Measurements from ENCODE around the gene SLC37A1. TPM values are rescaled to one million over a fixed set of nuclear protein-coding genes. Genes with fewer than 3 reads are reported as not detected.

Gene SLC37A1
- total and polyA plus RNA-seq, 9 of the 15 experiments (the other 6 are each of a cell fraction or from before 2014, with no cell fraction given) = 0.06 to 3.4 (median 0.40) TPM

DNA sequence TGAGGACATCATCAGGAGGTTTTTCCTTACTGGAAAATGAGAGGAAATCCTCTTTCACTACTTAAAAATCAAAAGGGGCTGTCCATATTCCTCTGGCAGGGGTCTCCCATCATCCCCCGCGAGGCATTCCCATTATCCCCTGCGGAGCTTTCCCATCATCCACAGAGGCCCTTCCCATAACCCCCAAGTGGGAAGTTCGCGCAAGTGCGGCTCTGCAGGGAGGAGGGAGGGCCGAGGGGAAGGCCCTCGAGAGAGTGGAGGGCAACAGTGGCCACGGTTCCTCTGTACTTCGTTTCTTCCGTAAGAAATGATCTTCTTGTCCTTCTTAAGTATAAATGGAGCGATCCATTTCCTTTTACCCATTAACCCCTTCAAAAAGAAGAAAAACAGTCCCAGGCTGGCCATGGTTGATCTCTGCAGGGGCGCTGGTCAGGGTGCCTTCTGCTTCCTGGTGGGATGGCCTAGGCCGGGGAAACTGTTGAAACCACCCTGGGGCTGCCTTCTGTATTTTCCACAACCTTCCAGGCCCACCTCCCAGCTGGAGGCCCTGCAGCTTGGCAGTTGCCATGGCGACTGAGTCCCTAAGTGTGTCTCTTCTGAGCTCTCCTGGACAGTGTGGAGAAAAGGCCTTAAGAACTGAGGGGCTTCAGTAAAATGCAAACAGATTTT is 14.1 kb upstream of the SLC37A1 start (continued):
- TF ChIP-seq MAZ (CRISPR knock-in tag; conservative IDR thresholded peaks at IDR 0.05 in 1 of 2, IDR thresholded peaks at IDR 0.05 in 1 of 2) (peak in 1 of 2 experiments; percentile 55; a peak in 1 of 4 replicates), DMBX1 (CRISPR knock-in tag; IDR thresholded peaks at IDR 0.05; ENCODE audit: borderline replicate concordance) (no peak)
- TF ChIP-seq, protein P1, sequence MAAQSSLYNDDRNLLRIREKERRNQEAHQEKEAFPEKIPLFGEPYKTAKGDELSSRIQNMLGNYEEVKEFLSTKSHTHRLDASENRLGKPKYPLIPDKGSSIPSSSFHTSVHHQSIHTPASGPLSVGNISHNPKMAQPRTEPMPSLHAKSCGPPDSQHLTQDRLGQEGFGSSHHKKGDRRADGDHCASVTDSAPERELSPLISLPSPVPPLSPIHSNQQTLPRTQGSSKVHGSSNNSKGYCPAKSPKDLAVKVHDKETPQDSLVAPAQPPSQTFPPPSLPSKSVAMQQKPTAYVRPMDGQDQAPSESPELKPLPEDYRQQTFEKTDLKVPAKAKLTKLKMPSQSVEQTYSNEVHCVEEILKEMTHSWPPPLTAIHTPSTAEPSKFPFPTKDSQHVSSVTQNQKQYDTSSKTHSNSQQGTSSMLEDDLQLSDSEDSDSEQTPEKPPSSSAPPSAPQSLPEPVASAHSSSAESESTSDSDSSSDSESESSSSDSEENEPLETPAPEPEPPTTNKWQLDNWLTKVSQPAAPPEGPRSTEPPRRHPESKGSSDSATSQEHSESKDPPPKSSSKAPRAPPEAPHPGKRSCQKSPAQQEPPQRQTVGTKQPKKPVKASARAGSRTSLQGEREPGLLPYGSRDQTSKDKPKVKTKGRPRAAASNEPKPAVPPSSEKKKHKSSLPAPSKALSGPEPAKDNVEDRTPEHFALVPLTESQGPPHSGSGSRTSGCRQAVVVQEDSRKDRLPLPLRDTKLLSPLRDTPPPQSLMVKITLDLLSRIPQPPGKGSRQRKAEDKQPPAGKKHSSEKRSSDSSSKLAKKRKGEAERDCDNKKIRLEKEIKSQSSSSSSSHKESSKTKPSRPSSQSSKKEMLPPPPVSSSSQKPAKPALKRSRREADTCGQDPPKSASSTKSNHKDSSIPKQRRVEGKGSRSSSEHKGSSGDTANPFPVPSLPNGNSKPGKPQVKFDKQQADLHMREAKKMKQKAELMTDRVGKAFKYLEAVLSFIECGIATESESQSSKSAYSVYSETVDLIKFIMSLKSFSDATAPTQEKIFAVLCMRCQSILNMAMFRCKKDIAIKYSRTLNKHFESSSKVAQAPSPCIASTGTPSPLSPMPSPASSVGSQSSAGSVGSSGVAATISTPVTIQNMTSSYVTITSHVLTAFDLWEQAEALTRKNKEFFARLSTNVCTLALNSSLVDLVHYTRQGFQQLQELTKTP (IDR thresholded peaks at IDR 0.05; ENCODE audit: low read depth in 1 of 2, partially characterized antibody in 2 of 2) = peak in 1 of 2 experiments; percentile 92

DNA sequence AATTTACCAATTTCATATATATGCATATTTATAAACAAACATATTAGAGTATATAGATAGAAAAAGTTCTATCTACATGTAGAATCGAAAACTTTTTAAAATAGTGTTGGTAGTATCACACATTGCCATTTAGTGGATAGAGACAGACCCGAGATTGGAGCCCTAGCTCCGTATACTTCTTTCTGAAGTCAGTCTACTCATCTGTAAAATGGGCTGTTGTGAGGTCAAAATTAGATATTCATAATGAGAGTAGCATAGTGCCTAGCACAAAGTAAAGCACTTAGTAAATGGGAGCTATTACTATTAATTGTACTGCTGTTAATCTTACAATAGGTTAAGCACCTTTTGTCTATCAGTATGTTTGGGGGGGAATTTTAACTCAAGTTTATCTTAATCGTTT is 13.4 kb upstream of the SLC37A1 start:
- POLR2A ChIA-PET = interaction anchor here (0.6 to 1.8 kb wide), 2 partner anchors 18 to 830 kb away, joined by 3 to 5 read pairs; no protein-coding TSS in a partner anchor
- no peak for FAIRE-seq
- no peak overlapping the region for H2AFZ ChIP-seq (ENCODE audit: low read depth, low read length)

More for the DNA sequence above, 13.4 kb upstream of the SLC37A1 start:
- no peaks in the 10 kb centered on the region for H3K36me3 ChIP-seq (ENCODE audit: control insufficient read depth, insufficient read depth, low read length)
- DNase-seq (ENCODE audit: extremely low read depth in 1 of 4, low spot score in 3 of 4) = no peak
- WGBS (ENCODE audit: insufficient coverage, low coverage, missing lambda C conversion rate) = 7% methylated on average over 4 of the region's 4 CpGs
- H4K20me1 ChIP-seq (replicated peaks; ENCODE audit: control insufficient read depth, insufficient read depth, low read length) = no peaks in the 10 kb centered on the region
- CTCF ChIA-PET (ENCODE audit: low intra/inter-chr PET ratio) = no interaction called here
- H3K9me1 ChIP-seq (ENCODE audit: control insufficient read depth, insufficient read depth, low read length) = no peaks in the 10 kb centered on the region
- in situ Hi-C loops (cut with MboI) = no loop called here
- H3K27ac ChIP-seq (ENCODE audit: extremely low read depth, low read depth, low read length) = no peak overlapping the region
- no peak overlapping the region for H3K4me3 ChIP-seq
- H3K4me1 ChIP-seq (replicated peaks in 1 of 2; ENCODE audit: control insufficient read depth in 2 of 2, insufficient read depth in 2 of 2, low read length in 2 of 2) = peaks cover 10 to 15% of the 10 kb centered on the region in 2 experiments; a peak in 3 of 5 replicates
- no peak for ATAC-seq
- intact Hi-C loops (cut with micrococcal nuclease) = loop anchor here (2.0 kb wide), 1 partner anchor 35 kb away; no protein-coding TSS in a partner anchor
- BruUV-seq (replicated peaks) = no TSS peak
- no peaks in the 10 kb centered on the region for H3K9me3 ChIP-seq (replicated peaks; ENCODE audit: control insufficient read depth, insufficient read depth, low read depth, low read length)
- no peaks in the 10 kb centered on the region for H3K79me2 ChIP-seq (ENCODE audit: control insufficient read depth, insufficient read depth, low read length)
- H3K27me3 ChIP-seq (ENCODE audit: control insufficient read depth in 2 of 2, insufficient read depth in 2 of 2, low read length in 2 of 2) = peaks cover 6 to 10% of the 10 kb centered on the region in 2 experiments; a peak in 3 of 5 replicates
- H3K9ac ChIP-seq (ENCODE audit: insufficient read depth in 1 of 2, low read depth in 2 of 2, low read length in 2 of 2) = no peak overlapping the region
- H3K4me2 ChIP-seq (ENCODE audit: insufficient read depth, low read length) = no peak overlapping the region

Data from K562 (cell line).